Activated CD4-positive, alpha-beta T cell treated with anti-CD3 and anti-CD28 coated beads, Interleukin-2, amount 50 U/mL, for 1 hour (primary cell): ENCODE data around the gene ERRFI1.
A peak's percentile ranks its signal among the peaks of the same experiment; 100 is the strongest.

ENCODE experiments used
- DNase-seq: peaks from one replicate; pipeline ENCODE4 v3.0.0-alpha.2; 2020

Gene ERRFI1

GRCh38 chr1:8043621-8044020, 17.5 kb upstream of the ERRFI1 start:
- DNase-seq = no peak

DNA sequence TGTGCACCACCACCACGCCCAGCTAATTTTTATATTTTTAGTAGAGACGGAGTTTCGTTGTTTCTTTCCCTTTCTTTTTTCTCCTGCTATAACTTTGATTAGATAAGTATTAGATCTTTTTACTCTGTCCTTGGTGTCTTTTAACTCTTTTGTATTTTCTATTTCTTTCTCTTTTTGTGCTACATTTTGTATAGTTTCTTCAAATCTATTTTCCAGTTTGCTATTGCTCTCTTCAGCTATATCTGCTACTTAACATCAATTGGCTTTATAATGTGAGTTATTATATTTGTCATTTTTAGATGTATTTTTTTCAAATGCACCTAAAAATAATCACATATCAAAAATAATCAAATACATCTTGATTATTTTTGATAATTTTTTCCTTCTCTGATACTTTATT, 16.0 kb upstream of the ERRFI1 start:
- no peak for DNase-seq

- DNase-seq = no peak
Observed at GRCh38 chr1:8040586-8040985, 14.5 kb upstream of the ERRFI1 start.

DNA sequence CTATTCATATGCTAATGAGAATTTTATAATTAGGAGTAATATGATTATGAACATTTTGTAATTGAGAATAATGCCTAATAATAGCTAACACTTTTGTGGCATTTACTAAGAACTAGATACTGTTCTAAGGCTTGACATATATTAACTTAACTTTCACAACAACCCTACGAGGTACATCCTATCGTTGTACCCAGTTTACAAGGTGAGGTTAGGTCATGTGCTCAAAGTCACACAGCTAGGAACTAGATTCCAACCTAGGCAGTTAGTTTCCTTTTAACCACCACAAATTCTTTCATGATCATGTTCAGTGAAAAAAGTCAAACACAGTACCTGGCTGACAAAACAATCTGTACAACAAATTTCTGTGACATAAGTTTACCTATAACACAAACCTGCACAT, 13.0 kb upstream of the ERRFI1 start:
- no peak for DNase-seq

DNA sequence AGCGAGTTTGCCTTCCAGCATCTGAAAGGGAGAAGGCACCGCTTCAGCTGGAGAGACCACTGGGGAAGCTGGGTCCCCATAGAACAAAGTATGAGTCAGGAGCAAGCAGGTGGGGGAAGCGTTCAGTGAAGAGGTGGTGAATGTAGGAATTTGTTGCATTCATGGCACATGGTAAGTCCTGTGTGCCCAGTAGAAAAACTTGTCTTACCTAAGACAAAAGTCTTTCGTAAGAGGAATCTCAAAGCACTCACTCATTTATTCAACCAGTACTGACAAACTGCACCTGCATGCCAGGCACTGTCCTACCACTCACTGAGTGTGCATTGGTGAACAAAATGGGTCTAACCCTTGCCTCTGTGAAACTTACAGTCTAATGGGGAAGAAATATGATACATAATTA, 9.2 kb upstream of the ERRFI1 start:
- DNase-seq = no peak

- DNase-seq = no peak
Observed at GRCh38 chr1:8033322-8033721, 7.2 kb upstream of the ERRFI1 start.

GRCh38 chr1:8032366-8032910, 6.3 kb upstream of the ERRFI1 start:
- no peak for DNase-seq

GRCh38 chr1:8031176-8031785, 5.2 kb upstream of the ERRFI1 start:
- peak; percentile 24 for DNase-seq

- DNase-seq = no peak
Observed at GRCh38 chr1:8028571-8028910, 2.4 kb upstream of the ERRFI1 start.

DNA sequence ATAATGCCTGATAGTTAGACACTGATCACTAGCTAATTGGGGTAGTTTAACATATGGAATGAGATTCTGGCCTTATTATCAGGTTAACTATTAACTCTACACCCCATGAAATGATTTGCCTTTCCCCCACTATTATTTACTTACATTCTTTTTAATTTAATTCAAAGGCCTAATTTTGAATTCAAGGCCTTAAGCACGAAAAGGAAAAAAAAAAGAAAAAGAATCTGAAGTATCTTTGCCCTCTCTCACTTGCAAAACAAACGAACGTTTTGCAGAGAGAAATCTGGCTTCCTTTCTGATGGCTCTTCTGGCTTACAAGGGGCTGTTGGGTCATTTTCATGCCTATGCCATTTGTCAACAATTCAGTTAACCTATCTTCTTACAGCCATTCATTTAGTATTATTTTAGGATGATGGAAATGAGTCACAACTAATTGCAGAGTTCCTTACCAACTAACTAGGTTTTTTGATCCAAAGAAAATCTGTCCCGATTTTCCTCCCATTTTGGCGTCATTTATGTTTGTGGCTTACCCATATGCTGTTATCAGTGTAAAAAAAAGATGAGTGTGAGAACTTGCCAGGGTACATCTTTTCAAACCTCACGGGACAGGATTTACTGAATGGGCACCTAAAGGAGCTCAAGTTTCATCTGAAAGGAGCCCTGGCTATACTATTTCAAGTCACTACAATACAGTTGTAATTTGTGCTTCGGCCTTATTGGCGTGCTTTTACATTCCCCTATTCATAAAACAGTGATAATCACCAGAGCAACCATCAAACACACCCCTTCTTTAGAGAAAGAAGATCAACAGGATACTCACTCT, 1.9 kb upstream of the ERRFI1 start:
- DNase-seq = no peak

DNA sequence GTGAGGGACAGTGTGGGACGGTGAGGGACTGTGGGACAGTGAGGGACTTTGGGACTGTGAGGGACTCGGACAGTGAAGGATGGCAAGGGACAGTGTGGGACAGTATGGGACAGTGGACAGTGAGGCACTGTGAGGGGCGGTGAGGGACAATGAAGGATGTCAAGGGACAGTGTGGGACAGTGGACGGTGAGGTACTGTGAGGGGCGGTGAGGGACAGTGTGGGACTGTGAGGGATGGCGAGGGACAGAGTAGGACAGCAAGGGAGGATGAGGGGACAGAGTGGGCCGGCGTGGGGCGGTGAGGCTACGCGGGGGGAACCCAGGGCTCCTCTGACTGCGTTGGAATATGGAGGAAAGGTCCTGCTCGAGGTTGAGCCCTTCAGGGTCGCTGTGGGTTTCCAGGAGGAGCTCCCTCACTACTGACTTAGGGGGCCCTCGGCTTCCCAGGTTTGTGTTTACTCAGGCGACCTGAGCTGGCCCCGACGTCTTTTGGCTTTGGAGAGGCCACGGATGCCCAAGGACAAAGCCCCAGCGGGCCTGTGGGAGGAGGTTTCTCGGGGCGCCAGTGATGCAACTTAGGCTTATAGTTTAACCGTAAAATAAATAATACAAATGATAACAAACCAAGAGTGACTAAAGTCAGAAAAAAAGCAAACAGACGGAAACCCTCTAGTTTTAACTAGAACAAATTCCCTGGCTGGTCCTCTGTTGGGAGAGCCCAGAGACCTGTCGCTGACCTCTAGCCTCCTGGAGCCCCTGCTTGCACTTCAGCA, 1.1 kb upstream of the ERRFI1 start:
- no peak for DNase-seq

- DNase-seq = no peak
Observed at GRCh38 chr1:8025671-8026144, 401 bp downstream of the ERRFI1 start.

- no peak for DNase-seq
Observed at GRCh38 chr1:8025061-8025670, 943 bp downstream of the ERRFI1 start.

GRCh38 chr1:8024329-8024728, 1.8 kb downstream of the ERRFI1 start:
- DNase-seq = no peak

DNA sequence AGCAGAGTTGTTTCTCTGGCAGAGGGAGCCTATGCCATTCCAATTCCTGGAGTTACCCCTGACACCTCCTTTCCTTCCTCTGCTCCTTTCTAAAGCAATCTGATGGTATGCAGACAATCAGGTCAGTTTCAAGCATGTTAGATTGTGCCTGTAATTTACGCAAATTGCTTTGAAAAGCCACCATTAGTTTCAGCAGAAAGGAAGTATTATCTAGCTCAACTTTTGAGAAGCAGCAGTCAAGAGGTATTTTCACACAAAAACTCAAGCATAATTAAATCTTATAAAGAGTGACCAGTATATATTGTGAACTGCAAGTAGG, 2.2 kb downstream of the ERRFI1 start:
- no peak for DNase-seq

GRCh38 chr1:8023287-8023994, 2.7 kb downstream of the ERRFI1 start:
- no peak for DNase-seq

- DNase-seq = no peak
Observed at GRCh38 chr1:8022395-8023286, 3.5 kb downstream of the ERRFI1 start.

DNA sequence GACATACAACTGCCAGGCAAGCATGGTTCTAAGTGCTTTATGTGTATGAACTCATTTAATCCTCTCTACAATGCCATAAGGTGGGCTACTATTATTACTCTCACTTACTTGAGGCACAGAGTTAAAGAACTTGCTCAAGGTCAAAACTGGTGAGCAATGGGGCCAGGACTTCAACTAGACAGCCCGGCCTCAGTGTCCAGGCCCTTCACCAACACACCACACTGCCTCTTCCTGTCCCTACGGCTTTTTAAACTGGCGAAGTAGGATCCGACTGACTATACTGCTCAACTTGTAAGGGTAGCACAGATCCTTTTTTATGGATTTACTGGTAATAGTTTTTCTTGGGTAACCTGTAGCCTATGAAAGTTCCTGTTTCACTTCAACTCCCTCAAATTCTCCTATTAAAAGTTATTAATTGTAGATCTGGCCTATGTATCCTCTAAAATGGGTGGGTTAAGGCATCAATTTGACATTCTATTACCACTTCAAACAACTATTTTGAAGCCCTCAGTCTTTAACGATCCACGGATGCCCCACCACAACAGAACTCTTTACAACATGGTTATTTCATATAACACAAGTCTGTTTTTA, 4.3 kb downstream of the ERRFI1 start:
- no peak for DNase-seq

GRCh38 chr1:8020032-8020431, 6.1 kb downstream of the ERRFI1 start:
- DNase-seq = no peak

DNA sequence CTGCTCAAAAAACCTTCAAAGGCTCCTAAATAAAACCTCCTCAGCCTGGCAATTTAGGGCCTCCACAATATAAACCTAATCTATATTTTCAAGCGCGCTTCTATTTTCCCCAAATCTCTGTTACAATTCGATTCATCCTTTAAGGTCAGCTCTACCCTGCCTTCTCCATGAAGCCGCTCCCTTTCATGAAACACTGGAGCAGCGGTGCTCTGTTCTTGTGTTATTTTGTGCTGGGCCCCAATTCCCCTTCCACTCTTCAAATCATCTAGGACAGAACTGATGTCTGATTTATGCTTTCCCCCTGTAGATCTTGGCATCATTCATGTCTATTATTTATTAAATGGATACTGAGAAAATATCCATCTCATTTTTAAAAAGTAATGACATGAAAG, 6.9 kb downstream of the ERRFI1 start:
- no peak for DNase-seq
